Sigmoid colon (tissue), 7 donors: ENCODE measurements around the gene MOB3A. TPM values are rescaled to one million over a fixed set of nuclear protein-coding genes. Genes with fewer than 3 reads are reported as not detected.

Experiments used
- DNase-seq: peaks from one replicate; pipeline ENCODE4 v3.0.0-alpha.2; 2019
- H3K27ac ChIP-seq, 4 donors: fragments of 200-600 bp; sonication (generic); one replicate each; pipeline ENCODE4 v1.5.1; 2016 to 2019; ENCODE audit warnings: mild to moderate bottlenecking in 1 of 4
- H3K27me3 ChIP-seq, 3 donors: fragments of 200-600 bp; sonication (generic); one replicate each; pipeline ENCODE4 v1.5.1; 2019; ENCODE audit warnings: mild to moderate bottlenecking in 1 of 3
- H3K36me3 ChIP-seq, 4 donors: fragments of 200-600 bp; sonication (generic); one replicate each; pipeline ENCODE4 v1.5.1; 2016 to 2019
- H3K4me1 ChIP-seq, 4 donors: fragments of 200-600 bp; sonication (generic); one replicate each; pipeline ENCODE4 v1.5.1; 2017 to 2019
- H3K4me3 ChIP-seq, 4 donors: fragments of 200-600 bp; sonication (generic); one replicate each; pipeline ENCODE4 v1.5.1; 2017 to 2019; ENCODE audit warnings: mild to moderate bottlenecking in 2 of 4, moderate library complexity in 1 of 4
- H3K9me3 ChIP-seq, 4 donors: fragments of 200-600 bp in 3 of 4; sonication (generic) in 3 of 4; one replicate each; pipeline versions ENCODE4 v1.5.1 to v1.6.1; 2013 to 2019
- EP300 ChIP-seq, 4 donors: sonication (generic); formaldehyde crosslinking; IDR thresholded peaks; one replicate each; pipeline ENCODE4 v1.6.1; 2017; ENCODE audit warnings: antibody characterized with exemption in 4 of 4
- POLR2A ChIP-seq, 2 donors: fragments of 450-650 bp; IDR thresholded peaks; one replicate each; pipeline ENCODE4 v1.6.1; 2016; ENCODE audit warnings: antibody characterized with exemption in 2 of 2, mild to moderate bottlenecking in 2 of 2, moderate library complexity in 2 of 2
- POLR2AphosphoS5 ChIP-seq, 4 donors: sonication (generic); formaldehyde crosslinking; IDR thresholded peaks; one replicate each; pipeline ENCODE4 v1.6.1; 2017; ENCODE audit warnings: antibody characterized with exemption in 4 of 4
- WGBS, 2 donors: extraction: QIAGEN DNeasy Blood & Tissue Kit; methylation state at CpG; one replicate each; pipeline ENCODE4 v1.1.7; 2013; 5-methylcytosine and 5-hydroxymethylcytosine counted together
- intact Hi-C: fragments of 100-400 bp; cut with DNase I; formaldehyde crosslinking; loops from one replicate; pipeline ENCODE4 v1.15.1; 2023
- polyA plus RNA-seq, 3 donors: library from polyadenylated mRNA; stranded (reverse); fragments of 200-250 nt; gene quantifications; one replicate each; pipeline ENCODE4 v1.2.3, GENCODE V29; 2013
- total RNA-seq, 4 donors: library from RNA; depleted of rRNA; stranded (reverse); fragments of >200 nt; gene quantifications; one replicate each; pipeline ENCODE4 v1.1.0, GENCODE V29; 2016
- TF ChIP-seq, protein P1 (sequence below), 4 experiments: fragments of 450-650 bp in 3 of 4; fragments of 200-600 bp in 1 of 4; IDR thresholded peaks; one replicate each; pipeline ENCODE4 v1.5.1; 2016 to 2019; ENCODE audit warnings: antibody characterized with exemption in 4 of 4, mild to moderate bottlenecking in 3 of 4, moderate library complexity in 2 of 4
- donor health status: healthy with polysubstance abuse.
- donor health status: Bipolar disorder and iron deficiency.
- donor health status: healthy.

Gene MOB3A
- total and polyA plus RNA-seq, 7 donors = 14.4 to 65.4 (median 28.6) TPM

DNA sequence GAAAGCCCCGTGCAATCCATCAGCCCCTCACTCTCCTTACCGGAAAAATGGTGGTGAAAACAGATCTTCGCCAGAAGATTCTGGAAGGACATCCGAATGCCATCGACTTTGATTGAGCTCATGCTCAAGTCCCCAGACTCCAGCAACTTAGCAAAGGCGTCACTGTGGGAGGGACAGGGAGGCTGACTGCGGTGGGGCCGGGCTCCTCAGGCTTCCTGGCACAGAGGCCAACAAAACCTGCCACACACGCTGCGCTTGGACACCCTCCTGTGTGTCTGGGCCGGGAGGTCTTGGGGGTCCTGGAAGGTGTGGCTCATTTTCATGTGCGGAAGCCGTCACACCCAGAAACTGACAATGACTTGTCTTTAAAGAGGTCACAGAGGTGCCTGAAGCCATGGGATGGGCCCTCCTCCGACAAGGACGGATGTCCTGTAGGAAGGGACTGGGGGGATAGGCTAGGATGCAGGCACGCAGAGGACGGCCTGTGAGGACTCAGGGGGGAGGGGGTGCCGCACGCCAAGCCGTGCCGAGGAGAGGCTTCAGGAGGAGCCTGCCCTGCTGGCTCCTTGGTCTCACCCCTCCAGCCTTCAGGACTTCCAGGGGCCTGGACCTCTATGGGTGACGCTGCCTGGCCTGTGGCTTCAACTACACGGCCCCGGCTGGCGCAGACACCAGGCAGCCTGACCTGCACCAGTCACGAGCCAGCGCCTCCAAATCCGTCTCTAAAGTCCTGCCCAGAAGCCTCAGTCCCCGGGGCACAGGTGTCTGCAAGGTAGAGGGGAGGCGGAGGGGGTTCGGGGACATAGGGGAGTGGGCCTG, 13.1 kb upstream of the MOB3A start:
- TF ChIP-seq POLR2AphosphoS5 (IDR thresholded peaks at IDR 0.05) (no peak), EP300 (IDR thresholded peaks at IDR 0.05) (no peak), POLR2A (IDR thresholded peaks at IDR 0.05) (no peak)
- TF ChIP-seq, protein P1, sequence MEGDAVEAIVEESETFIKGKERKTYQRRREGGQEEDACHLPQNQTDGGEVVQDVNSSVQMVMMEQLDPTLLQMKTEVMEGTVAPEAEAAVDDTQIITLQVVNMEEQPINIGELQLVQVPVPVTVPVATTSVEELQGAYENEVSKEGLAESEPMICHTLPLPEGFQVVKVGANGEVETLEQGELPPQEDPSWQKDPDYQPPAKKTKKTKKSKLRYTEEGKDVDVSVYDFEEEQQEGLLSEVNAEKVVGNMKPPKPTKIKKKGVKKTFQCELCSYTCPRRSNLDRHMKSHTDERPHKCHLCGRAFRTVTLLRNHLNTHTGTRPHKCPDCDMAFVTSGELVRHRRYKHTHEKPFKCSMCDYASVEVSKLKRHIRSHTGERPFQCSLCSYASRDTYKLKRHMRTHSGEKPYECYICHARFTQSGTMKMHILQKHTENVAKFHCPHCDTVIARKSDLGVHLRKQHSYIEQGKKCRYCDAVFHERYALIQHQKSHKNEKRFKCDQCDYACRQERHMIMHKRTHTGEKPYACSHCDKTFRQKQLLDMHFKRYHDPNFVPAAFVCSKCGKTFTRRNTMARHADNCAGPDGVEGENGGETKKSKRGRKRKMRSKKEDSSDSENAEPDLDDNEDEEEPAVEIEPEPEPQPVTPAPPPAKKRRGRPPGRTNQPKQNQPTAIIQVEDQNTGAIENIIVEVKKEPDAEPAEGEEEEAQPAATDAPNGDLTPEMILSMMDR (IDR thresholded peaks at IDR 0.05) = no peak
- Histone ChIP-seq H3K27ac (no peak overlapping the region), H3K36me3 (peaks cover 49 to 92% (median 64%) of the 10 kb centered on the region in 4 donors), H3K4me3 (no peak overlapping the region), H3K9me3 (peaks cover 0 to 3% (median 0%) of the 10 kb centered on the region in 4 donors), H3K4me1 (no peaks in the 10 kb centered on the region), H3K27me3 (no peaks in the 10 kb centered on the region)
- 93 to 94% methylated on average over 31 of the region's 31 CpGs for WGBS, 2 donors
- DNase-seq = no peak
- intact Hi-C loops = no loop called here

GRCh38 chr19:2108251-2109016, 12.3 kb upstream of the MOB3A start:
- no peak for DNase-seq

DNA sequence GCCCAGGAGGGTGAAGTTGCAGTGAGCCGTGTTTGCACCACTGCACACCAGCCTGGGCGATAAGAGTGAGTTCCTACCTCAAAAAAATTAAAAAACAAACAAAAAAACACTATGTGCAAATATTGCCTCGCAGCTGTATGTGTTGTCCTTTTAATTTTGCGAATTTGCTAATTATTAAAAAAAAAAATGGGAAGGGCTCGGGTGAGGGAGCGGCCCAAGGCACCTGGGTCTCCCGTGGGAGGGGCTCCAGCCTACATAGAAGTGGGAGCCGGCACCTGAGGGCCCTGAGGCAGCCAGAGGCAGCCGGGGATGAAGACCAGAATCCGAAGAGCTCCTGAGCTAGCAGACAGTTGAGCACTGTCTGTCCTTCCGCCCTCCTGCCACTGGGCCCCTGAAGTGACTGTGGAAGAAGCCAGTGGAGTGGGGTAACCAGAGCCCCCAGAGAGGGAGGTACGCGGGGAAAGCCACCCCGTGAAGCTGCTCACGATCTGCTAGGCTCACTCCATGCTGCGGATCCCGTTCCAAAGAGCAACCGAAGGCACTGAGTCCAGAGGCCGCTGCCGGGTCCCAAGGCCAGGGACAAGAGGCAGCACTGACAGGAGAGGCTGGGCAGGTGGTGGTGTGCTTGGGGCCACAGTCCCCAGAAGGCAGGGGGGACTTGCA, 7.0 kb upstream of the MOB3A start:
- TF ChIP-seq, protein P1 (IDR thresholded peaks at IDR 0.05) = no peak
- TF ChIP-seq POLR2AphosphoS5 (IDR thresholded peaks at IDR 0.05) (no peak), EP300 (IDR thresholded peaks at IDR 0.05) (no peak), POLR2A (IDR thresholded peaks at IDR 0.05) (no peak)
- H3K27me3 ChIP-seq = no peaks in the 10 kb centered on the region
- 89 to 93% methylated on average over 20 of the region's 20 CpGs for WGBS, 2 donors
- peaks cover 17 to 73% (median 34%) of the 10 kb centered on the region in 4 donors for H3K36me3 ChIP-seq
- H3K4me1 ChIP-seq = no peaks in the 10 kb centered on the region
- no peak overlapping the region for H3K27ac ChIP-seq
- peaks cover 0 to 3% (median 0%) of the 10 kb centered on the region in 4 donors for H3K9me3 ChIP-seq
- intact Hi-C loops = no loop called here
- no peak for DNase-seq
- H3K4me3 ChIP-seq = no peak overlapping the region

More at GRCh38 chr19:2108251-2109016, 12.3 kb upstream of the MOB3A start:
- H3K9me3 ChIP-seq = peaks cover 0 to 3% (median 0%) of the 10 kb centered on the region in 4 donors
- TF ChIP-seq POLR2A (IDR thresholded peaks at IDR 0.05) (no peak), POLR2AphosphoS5 (IDR thresholded peaks at IDR 0.05) (no peak)
- no peak overlapping the region for H3K4me3 ChIP-seq
- peaks cover 41 to 86% (median 58%) of the 10 kb centered on the region in 4 donors for H3K36me3 ChIP-seq
- H3K27me3 ChIP-seq = no peaks in the 10 kb centered on the region
- no peaks in the 10 kb centered on the region for H3K4me1 ChIP-seq
- WGBS, 2 donors = 95% methylated on average over 23 of the region's 23 CpGs
- H3K27ac ChIP-seq = no peak overlapping the region
- intact Hi-C loops = no loop called here

DNA sequence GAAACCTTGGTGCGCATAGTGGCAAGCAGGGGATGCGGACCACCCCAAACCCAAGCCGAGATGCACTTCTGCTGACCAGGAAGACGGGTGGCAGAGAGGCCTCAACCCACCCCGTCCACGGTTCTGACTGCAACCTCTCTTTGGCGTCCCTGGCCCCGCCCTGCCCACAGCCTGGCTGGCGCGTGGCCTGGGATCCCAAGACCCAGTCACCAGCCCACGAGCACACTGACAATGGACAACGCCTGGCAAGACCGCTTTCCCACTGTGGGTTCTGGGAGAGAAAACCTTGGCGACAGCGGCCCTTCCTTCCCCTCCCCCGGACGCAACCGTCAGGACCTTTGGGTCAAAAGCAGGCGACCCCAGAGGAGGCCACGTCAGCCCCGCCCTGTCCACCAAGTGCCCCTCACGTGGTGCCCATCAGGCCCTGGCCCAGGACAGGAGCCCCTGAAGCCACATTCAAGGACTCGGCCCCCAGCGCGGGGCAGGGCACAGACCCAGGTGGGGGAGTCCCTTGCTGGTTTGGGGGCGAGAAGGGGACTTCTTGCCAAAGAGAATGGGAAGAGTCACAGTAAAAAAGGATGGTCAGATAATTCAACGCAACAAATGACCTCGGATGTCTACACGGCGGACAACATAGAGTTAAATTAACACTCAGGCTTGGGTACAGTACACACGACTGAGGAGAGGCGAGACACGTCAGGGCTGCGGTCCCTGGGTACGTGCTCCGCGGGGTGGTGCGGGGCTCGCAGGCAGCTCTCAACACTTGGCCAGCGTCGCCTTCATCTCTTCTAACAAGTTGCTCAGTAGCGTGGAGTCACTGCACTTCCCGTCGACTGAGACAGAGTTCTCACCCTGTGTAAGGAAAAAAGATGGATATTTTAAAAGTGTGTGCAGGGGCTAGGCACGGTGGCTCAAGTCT, 5.5 kb upstream of the MOB3A start:
- H3K36me3 ChIP-seq = peaks cover 16 to 61% (median 32%) of the 10 kb centered on the region in 4 donors
- DNase-seq = no peak
- no peak overlapping the region for H3K4me3 ChIP-seq
- no peak overlapping the region for H3K27ac ChIP-seq
- intact Hi-C loops = no loop called here
- H3K9me3 ChIP-seq = peaks cover 0 to 3% (median 0%) of the 10 kb centered on the region in 4 donors
- no peaks in the 10 kb centered on the region for H3K27me3 ChIP-seq
- peaks cover 0 to 13% (median 10%) of the 10 kb centered on the region in 4 donors for H3K4me1 ChIP-seq
- WGBS, 2 donors = 92 to 94% methylated on average over 45 of the region's 45 CpGs
- TF ChIP-seq POLR2AphosphoS5 (IDR thresholded peaks at IDR 0.05) (no peak), POLR2A (IDR thresholded peaks at IDR 0.05) (no peak), EP300 (IDR thresholded peaks at IDR 0.05) (no peak)
- TF ChIP-seq, protein P1 (IDR thresholded peaks at IDR 0.05) = no peak
